Mucosa of descending colon (tissue), 3 donors: ENCODE results near the gene TEDC1. TPM values are rescaled to one million over a fixed set of nuclear protein-coding genes. Genes with fewer than 3 reads are reported as not detected.

Source experiments
- ATAC-seq: fragments of 200-7000 bp; cut with Tn5 transposase; one replicate; pipeline ENCODE4 v1.9.1; 2020; ENCODE audit warnings: mild to moderate bottlenecking, moderate library complexity
- DNase-seq, 3 donors: peaks; one replicate each; pipeline ENCODE4 v3.0.0-alpha.2; 2020
- H3K36me3 ChIP-seq: fragments of 200-600 bp; one replicate; pipeline ENCODE4 v1.8.0; 2021; ENCODE audit warnings: low read depth, mild to moderate bottlenecking
- H3K4me1 ChIP-seq: fragments of 200-600 bp; one replicate; pipeline ENCODE4 v1.8.0; 2021; ENCODE audit warnings: low read depth, mild to moderate bottlenecking
- H3K4me3 ChIP-seq: fragments of 200-600 bp; one replicate; pipeline ENCODE4 v1.8.0; 2021; ENCODE audit warnings: mild to moderate bottlenecking
- H3K9me3 ChIP-seq: fragments of 200-600 bp; one replicate; pipeline ENCODE4 v1.8.0; 2021; ENCODE audit warnings: mild to moderate bottlenecking
- CTCF ChIP-seq: fragments of 200-600 bp; IDR thresholded peaks from one replicate; pipeline ENCODE4 v1.8.0; 2022; ENCODE audit warnings: antibody characterized with exemption, mild to moderate bottlenecking
- intact Hi-C, 2 donors: fragments of 100-400 bp; cut with DNase I in 1 of 2; cut with micrococcal nuclease in 1 of 2; formaldehyde crosslinking; loops; one replicate each; pipeline versions ENCODE4 v1.11.0 to v1.11.1; 2022; cut with DNase I, micrococcal nuclease
- total RNA-seq, 3 donors: library from RNA; stranded (reverse); fragmentation: NEBNext Ultra II Directional in 2 of 3; extraction: Animal tissue kit (Norgen Biotek cat#: 25700) in 2 of 3; gene quantifications; one replicate each; pipeline versions ENCODE4 v1.2.1 to v1.2.4, GENCODE V29; 2021 to 2023
- donor health status: DM: no; HTN: no; CAD: no; lungs with moderate emphysema.
- donor health status: DM: no; HTN: no; CAD: no.
- donor health status: DM: no; HTN: yes; CAD: no.

The TEDC1 gene
- total RNA-seq, 3 donors from 2014 or later = 11.8 to 23.9 (median 21.8) TPM

GRCh38 chr14:105528586-105529318, 37.7 kb downstream of the TEDC1 start:
- no peak overlapping the region for H3K4me3 ChIP-seq
- ATAC-seq (no peak), DNase-seq (peak in 2 of 3 donors; percentile 40 to 62)
- H3K4me1 ChIP-seq = peaks cover 29% of the 10 kb centered on the region
- H3K9me3 ChIP-seq = no peaks in the 10 kb centered on the region
- no peak for TF ChIP-seq CTCF
- intact Hi-C loops = loop anchor here in 1 of 2 donors (10.0 kb wide), 1 partner anchor 84 kb away; no protein-coding TSS in a partner anchor
- no peaks in the 10 kb centered on the region for H3K36me3 ChIP-seq

GRCh38 chr14:105529319-105529568, 38.2 kb downstream of the TEDC1 start:
- Histone ChIP-seq H3K9me3 (no peaks in the 10 kb centered on the region), H3K4me3 (no peak overlapping the region), H3K36me3 (no peaks in the 10 kb centered on the region), H3K4me1 (peaks cover 29% of the 10 kb centered on the region)
- ATAC-seq (no peak), DNase-seq (peak in 1 of 3 donors; percentile 36)
- intact Hi-C loops = loop anchor here in 1 of 2 donors (10.0 kb wide), 1 partner anchor 84 kb away; no protein-coding TSS in a partner anchor
- TF ChIP-seq CTCF = no peak

GRCh38 chr14:105529569-105530284, 38.7 kb downstream of the TEDC1 start:
- no peak for TF ChIP-seq CTCF
- Histone ChIP-seq H3K4me1 (peaks cover 29% of the 10 kb centered on the region), H3K36me3 (no peaks in the 10 kb centered on the region), H3K9me3 (no peaks in the 10 kb centered on the region), H3K4me3 (no peak overlapping the region)
- intact Hi-C loops = loop anchor here in 1 of 2 donors (10.0 kb wide), 1 partner anchor 85 kb away; no protein-coding TSS in a partner anchor
- peak; percentile 20 for ATAC-seq
- DNase-seq = peak; percentile 48 to 59 (median 54)

- no peak for ATAC-seq
- DNase-seq = peak in 1 of 3 donors; percentile 68
- Histone ChIP-seq H3K9me3 (no peaks in the 10 kb centered on the region), H3K4me1 (peaks cover 29% of the 10 kb centered on the region), H3K36me3 (no peaks in the 10 kb centered on the region), H3K4me3 (no peak overlapping the region)
- intact Hi-C loops = no loop called here
- no peak for TF ChIP-seq CTCF
These were observed 39.4 kb downstream of the TEDC1 start for GRCh38 chr14:105530285-105531087.

- intact Hi-C loops = no loop called here
- Histone ChIP-seq H3K4me1 (peaks cover 29% of the 10 kb centered on the region), H3K4me3 (no peak overlapping the region), H3K36me3 (no peaks in the 10 kb centered on the region), H3K9me3 (no peaks in the 10 kb centered on the region)
- ATAC-seq (no peak), DNase-seq (no peak)
- no peak for TF ChIP-seq CTCF
These were observed 40.2 kb downstream of the TEDC1 start for GRCh38 chr14:105531088-105531893.
